Pancreas (tissue), 10 donors: ENCODE data around the gene DLG4. TPM values are rescaled to one million over a fixed set of nuclear protein-coding genes. Genes with fewer than 3 reads are reported as not detected.

Source experiments
- ATAC-seq, 4 donors: fragments of 200-7000 bp; cut with Tn5 transposase; one replicate each; pipeline versions ENCODE4 v1.8.0 to v1.9.1; 2020; ENCODE audit warnings: mild to moderate bottlenecking in 4 of 4, moderate library complexity in 4 of 4
- DNase-seq, 6 donors: peaks; one replicate each; pipeline ENCODE4 v3.0.0-alpha.2; 2020
- FAIRE-seq: peaks from 2 replicates; lab custom pipeline; 2012; peaks lifted over from hg19 to GRCh38; lab: Jason Lieb, UNC
- H3K27ac ChIP-seq, 4 donors: fragments of 200-600 bp; sonication (generic); 1 replicate in 3 of 4; 2 replicates in 1 of 4; pipeline versions ENCODE4 v1.5.0 to v1.8.0; 2020
- H3K27me3 ChIP-seq, 4 donors: fragments of 200-600 bp; one replicate each; pipeline ENCODE4 v1.8.0; 2021
- H3K36me3 ChIP-seq, 3 donors: fragments of 200-600 bp; sonication (generic) in 1 of 3; one replicate each; pipeline versions ENCODE4 v1.5.0 to v1.8.0; 2020 to 2021
- H3K4me1 ChIP-seq, 3 donors: fragments of 200-600 bp; one replicate each; pipeline ENCODE4 v1.8.0; 2021
- H3K4me3 ChIP-seq, 4 donors: fragments of 200-600 bp; sonication (generic) in 2 of 4; one replicate each; pipeline versions ENCODE4 v1.5.0 to v1.8.0; 2020 to 2021
- H3K9me3 ChIP-seq, 4 donors: fragments of 200-600 bp; one replicate each; pipeline ENCODE4 v1.8.0; 2021
- CTCF ChIP-seq, 4 donors: fragments of 200-600 bp; sonication (generic) in 3 of 4; IDR thresholded peaks; one replicate each; pipeline versions ENCODE4 v1.5.0 to v1.8.0; 2021; ENCODE audit warnings: antibody characterized with exemption in 4 of 4
- WGBS, 2 donors: extraction: QIAGEN DNeasy Blood & Tissue Kit; methylation state at CpG; one replicate each; pipeline ENCODE4 v1.1.7; 2013; 5-methylcytosine and 5-hydroxymethylcytosine counted together
- intact Hi-C, 3 donors: fragments of 100-400 bp; cut with DNase I; formaldehyde crosslinking; loops; one replicate each; pipeline versions ENCODE4 v1.11.1 to v1.14.2; 2022
- microRNA-seq, 2 donors: library from miRNA; unstranded; fragments of <30 nt; microRNA quantifications; one replicate each; pipeline versions ENCODE4 to v1.1.0, GENCODE V29; 2019 to 2020
- polyA plus RNA-seq, 2 donors: library from polyadenylated mRNA; stranded (reverse); fragments of 200-250 nt; gene quantifications; one replicate each; pipeline ENCODE4 v1.2.3, GENCODE V29; 2013
- total RNA-seq, 6 donors: library from RNA; stranded (reverse); fragmentation: NEBNext Ultra II Directional in 4 of 6; extraction: Animal tissue kit (Norgen Biotek cat#: 25700) in 4 of 6; gene quantifications; one replicate each; pipeline versions ENCODE4 v1.2.1 to v1.2.4, GENCODE V29; 2021 to 2023
- donor health status: healthy with polysubstance abuse.
- donor health status: DM: no; HTN: no; CAD: no; lungs with moderate emphysema.
- donor health status: DM: no; HTN: no; CAD: no.
- donor health status: control.
- donor health status: control.
- donor health status: Bipolar disorder and iron deficiency.
- donor health status: DM: yes; HTN: yes; CAD: no.
- donor health status: DM: no; HTN: no; CAD: no.
- donor health status: DM: no; HTN: no; CAD: no.
- donor health status: DM: yes; HTN: yes; CAD: no.

Gene DLG4
- total and polyA plus RNA-seq, 8 donors, result 2.8 to 19.8 (median 7.8) TPM

GRCh38 chr17:7137171-7137943, 82.3 kb downstream of the DLG4 start:
- DNase-seq (peak in 1 of 6 donors; percentile 38), ATAC-seq (peak in 3 of 4 donors; percentile 13 to 42 (median 34)), FAIRE-seq (no peak)
- intact Hi-C loops, result loop anchor here (5.0 kb wide), 1 partner anchor 85 kb away; no protein-coding TSS in a partner anchor
- Histone ChIP-seq H3K27me3 (no peaks in the 10 kb centered on the region), H3K27ac (no peak overlapping the region), H3K36me3 (no peaks in the 10 kb centered on the region), H3K9me3 (no peaks in the 10 kb centered on the region), H3K4me3 (no peak overlapping the region), H3K4me1 (no peaks in the 10 kb centered on the region)
- no peak for TF ChIP-seq CTCF (IDR thresholded peaks at IDR 0.05)
- 34 to 43% methylated on average over 13 of the region's 13 CpGs for WGBS, 2 donors

Small RNA genes lying within 50 kb of the gene (microRNA-seq; reads per million reads assigned to microRNA genes)
- 422 to 770 reads per million in 2 donors for gene MIR324

Other genes starting within 250 kb of the DLG4 start
Only the 30 nearest of the 33 such genes appear.
- gene RNASEK, start 207.2 kb downstream of the DLG4 start, total RNA-seq, result 100 to 1,000 TPM in 1 of 6 donors, 10 to 100 TPM in 5; 49.3 to 107 (median 73.4) TPM
- 100 to 1,000 TPM; 164 to 323 TPM for gene RNASEK, start 207.2 kb downstream of the DLG4 start, polyA plus RNA-seq
- gene BCL6B, start 196.8 kb downstream of the DLG4 start, total RNA-seq, result 1 to 10 TPM; 1.3 to 2.8 (median 2.0) TPM
- 1 to 10 TPM; 2.4 to 3.8 TPM for gene BCL6B, start 196.8 kb downstream of the DLG4 start, polyA plus RNA-seq
- 1 to 10 TPM in 4 of 6 donors, under 1 TPM in 2; 0.74 to 2.5 (median 1.2) TPM for gene SLC16A13, start 183.8 kb downstream of the DLG4 start, total RNA-seq
- gene SLC16A13, start 183.8 kb downstream of the DLG4 start, polyA plus RNA-seq, result 1 to 10 TPM; 1.4 to 3.0 TPM
- 1 to 10 TPM in 5 of 6 donors, under 1 TPM in 1; 0.61 to 4.3 (median 2.6) TPM for gene SLC16A11, start 175.7 kb downstream of the DLG4 start, total RNA-seq
- 10 to 100 TPM in 1 of 2 donors, 1 to 10 TPM in 1; 7.5 to 17.3 TPM for gene SLC16A11, start 175.7 kb downstream of the DLG4 start, polyA plus RNA-seq
- 1 to 10 TPM in 3 of 6 donors, under 1 TPM in 2, not detected in 1; 0.28 to 3.6 (median 2.6) TPM for gene CLEC10A, start 139.6 kb downstream of the DLG4 start, total RNA-seq
- gene CLEC10A, start 139.6 kb downstream of the DLG4 start, polyA plus RNA-seq, result 1 to 10 TPM in 1 of 2 donors, under 1 TPM in 1; 0.80 to 1.3 TPM
- under 1 TPM in 4 of 6 donors, not detected in 2; 0.29 to 0.63 (median 0.36) TPM for gene ASGR2, start 105.0 kb downstream of the DLG4 start, total RNA-seq
- gene ASGR2, start 105.0 kb downstream of the DLG4 start, polyA plus RNA-seq, result under 1 TPM; 0.46 to 0.80 TPM
- gene ASGR1, start 40.5 kb downstream of the DLG4 start, total RNA-seq, result under 1 TPM in 5 of 6 donors, not detected in 1; 0.28 to 0.75 (median 0.47) TPM
- 1 to 10 TPM; 1.2 to 2.6 TPM for gene ASGR1, start 40.5 kb downstream of the DLG4 start, polyA plus RNA-seq
- gene ACADVL, start 102 bp upstream of the DLG4 start, total RNA-seq, result 100 to 1,000 TPM; 447 to 715 (median 568) TPM
- gene ACADVL, start 102 bp upstream of the DLG4 start, polyA plus RNA-seq, result 1,000 to 10,000 TPM; 2,446 to 3,251 TPM
- 10 to 100 TPM in 5 of 6 donors, 1 to 10 TPM in 1; 9.6 to 26.9 (median 13.7) TPM for gene DVL2, start 14.7 kb upstream of the DLG4 start, total RNA-seq
- 10 to 100 TPM; 17.6 to 26.4 TPM for gene DVL2, start 14.7 kb upstream of the DLG4 start, polyA plus RNA-seq
- gene PHF23, start 19.6 kb upstream of the DLG4 start, total RNA-seq, result 10 to 100 TPM in 4 of 6 donors, 1 to 10 TPM in 2; 7.0 to 19.8 (median 11.4) TPM
- gene PHF23, start 19.6 kb upstream of the DLG4 start, polyA plus RNA-seq, result 10 to 100 TPM; 11.4 to 23.3 TPM
- gene GABARAP, start 22.6 kb upstream of the DLG4 start, total RNA-seq, result 100 to 1,000 TPM; 231 to 346 (median 294) TPM
- 100 to 1,000 TPM; 520 to 639 TPM for gene GABARAP, start 22.6 kb upstream of the DLG4 start, polyA plus RNA-seq
- gene CTDNEP1, start 31.9 kb upstream of the DLG4 start, total RNA-seq, result 10 to 100 TPM; 42.0 to 75.2 (median 53.8) TPM
- gene CTDNEP1, start 31.9 kb upstream of the DLG4 start, polyA plus RNA-seq, result 10 to 100 TPM; 47.4 to 67.9 TPM
- 10 to 100 TPM; 11.7 to 27.1 (median 19.5) TPM for gene ELP5, start 32.4 kb upstream of the DLG4 start, total RNA-seq
- gene ELP5, start 32.4 kb upstream of the DLG4 start, polyA plus RNA-seq, result 10 to 100 TPM; 14.1 to 41.1 TPM
- gene CLDN7, start 42.6 kb upstream of the DLG4 start, total RNA-seq, result 10 to 100 TPM; 49.1 to 89.7 (median 62.7) TPM
- gene CLDN7, start 42.6 kb upstream of the DLG4 start, polyA plus RNA-seq, result 10 to 100 TPM; 55.7 to 69.1 TPM
- gene SLC2A4, start 61.9 kb upstream of the DLG4 start, total RNA-seq, result under 1 TPM; 0.16 to 0.95 (median 0.37) TPM
- gene SLC2A4, start 61.9 kb upstream of the DLG4 start, polyA plus RNA-seq, result 1 to 10 TPM; 1.0 to 1.8 TPM
- under 1 TPM; 0.12 to 0.59 (median 0.29) TPM for gene YBX2, start 74.8 kb upstream of the DLG4 start, total RNA-seq
- 1 to 10 TPM; 1.2 TPM for gene YBX2, start 74.8 kb upstream of the DLG4 start, polyA plus RNA-seq
- gene EIF5A, start 87.8 kb upstream of the DLG4 start, total RNA-seq, result 100 to 1,000 TPM; 104 to 220 (median 187) TPM
- 100 to 1,000 TPM; 167 to 205 TPM for gene EIF5A, start 87.8 kb upstream of the DLG4 start, polyA plus RNA-seq
- gene GPS2, start 95.5 kb upstream of the DLG4 start, total RNA-seq, result 10 to 100 TPM; 22.1 to 33.5 (median 27.6) TPM
- 100 to 1,000 TPM in 1 of 2 donors, 10 to 100 TPM in 1; 68.9 to 101 TPM for gene GPS2, start 95.5 kb upstream of the DLG4 start, polyA plus RNA-seq
- 10 to 100 TPM; 12.6 to 27.1 (median 15.4) TPM for gene NEURL4, start 109.5 kb upstream of the DLG4 start, total RNA-seq
- 10 to 100 TPM; 49.0 to 72.1 TPM for gene NEURL4, start 109.5 kb upstream of the DLG4 start, polyA plus RNA-seq
- gene ACAP1, start 116.7 kb upstream of the DLG4 start, total RNA-seq, result 1 to 10 TPM; 1.6 to 5.6 (median 3.0) TPM
- 1 to 10 TPM; 2.9 to 4.4 TPM for gene ACAP1, start 116.7 kb upstream of the DLG4 start, polyA plus RNA-seq
- gene KCTD11, start 132.3 kb upstream of the DLG4 start, total RNA-seq, result 1 to 10 TPM; 3.4 to 6.6 (median 4.3) TPM
- gene KCTD11, start 132.3 kb upstream of the DLG4 start, polyA plus RNA-seq, result 1 to 10 TPM; 7.2 TPM
- gene TMEM95, start 135.3 kb upstream of the DLG4 start, total RNA-seq, result not detected
- not detected for gene TMEM95, start 135.3 kb upstream of the DLG4 start, polyA plus RNA-seq
- gene TNK1, start 161.3 kb upstream of the DLG4 start, total RNA-seq, result 1 to 10 TPM; 4.9 to 9.0 (median 5.7) TPM
- 10 to 100 TPM; 10.8 to 13.8 TPM for gene TNK1, start 161.3 kb upstream of the DLG4 start, polyA plus RNA-seq
- gene PLSCR3, start 174.7 kb upstream of the DLG4 start, total RNA-seq, result 10 to 100 TPM in 2 of 6 donors, 1 to 10 TPM in 4; 6.5 to 15.6 (median 9.0) TPM
- 10 to 100 TPM; 14.0 to 20.1 TPM for gene PLSCR3, start 174.7 kb upstream of the DLG4 start, polyA plus RNA-seq
- 10 to 100 TPM; 32.8 to 53.5 (median 43.1) TPM for gene TMEM256, start 184.3 kb upstream of the DLG4 start, total RNA-seq
- gene TMEM256, start 184.3 kb upstream of the DLG4 start, polyA plus RNA-seq, result 100 to 1,000 TPM in 1 of 2 donors, 10 to 100 TPM in 1; 88.3 to 119 TPM
- gene NLGN2, start 188.0 kb upstream of the DLG4 start, total RNA-seq, result 1 to 10 TPM; 2.9 to 8.4 (median 4.5) TPM
- 10 to 100 TPM in 1 of 2 donors, 1 to 10 TPM in 1; 7.4 to 13.7 TPM for gene NLGN2, start 188.0 kb upstream of the DLG4 start, polyA plus RNA-seq
- gene SPEM1, start 200.5 kb upstream of the DLG4 start, total RNA-seq, result not detected
- not detected for gene SPEM1, start 200.5 kb upstream of the DLG4 start, polyA plus RNA-seq
- gene SPEM2, start 205.8 kb upstream of the DLG4 start, total RNA-seq, result not detected
- not detected for gene SPEM2, start 205.8 kb upstream of the DLG4 start, polyA plus RNA-seq
- not detected for gene SPEM3, start 209.0 kb upstream of the DLG4 start, total RNA-seq
- not detected for gene SPEM3, start 209.0 kb upstream of the DLG4 start, polyA plus RNA-seq
- 1 to 10 TPM; 2.4 to 7.8 (median 3.6) TPM for gene TMEM102, start 215.6 kb upstream of the DLG4 start, total RNA-seq
- gene TMEM102, start 215.6 kb upstream of the DLG4 start, polyA plus RNA-seq, result 1 to 10 TPM; 2.2 to 2.9 TPM